Subcutaneous adipose tissue (tissue), 4 donors: ENCODE data around the gene FOXP2. TPM values are rescaled to one million over a fixed set of nuclear protein-coding genes. Genes with fewer than 3 reads are reported as not detected.

Experiments used
- CTCF ChIP-seq: fragments of 450-650 bp; IDR thresholded peaks from one replicate; pipeline ENCODE4 v1.5.1; 2016; ENCODE audit warnings: low read depth, mild to moderate bottlenecking, control low read depth, antibody characterized with exemption, moderate library complexity
- total RNA-seq, 4 donors: library from RNA; depleted of rRNA; stranded (reverse); fragments of >200 nt; gene quantifications; one replicate each; pipeline ENCODE4 v1.1.0, GENCODE V29; 2016

Gene FOXP2
- total RNA-seq, 4 donors from 2014 or later: 11.3 to 20.1 (median 16.1) TPM

- TF ChIP-seq CTCF: no peak
Observed at GRCh38 chr7:114392686-114393085, 21.9 kb upstream of the FOXP2 start.

GRCh38 chr7:114402876-114403635 lies 11.6 kb upstream of the FOXP2 start:
- no peak for TF ChIP-seq CTCF

- TF ChIP-seq CTCF: no peak
Observed at GRCh38 chr7:114405427-114405826, 9.2 kb upstream of the FOXP2 start.

GRCh38 chr7:114409750-114410149 lies 4.9 kb upstream of the FOXP2 start:
- no peak for TF ChIP-seq CTCF

- no peak for TF ChIP-seq CTCF
Observed at GRCh38 chr7:114412548-114412947, 2.1 kb upstream of the FOXP2 start.

GRCh38 chr7:114413761-114414155 lies 857 bp upstream of the FOXP2 start:
- TF ChIP-seq CTCF: no peak

GRCh38 chr7:114415064-114415989 lies 712 bp downstream of the FOXP2 start:
- no peak for TF ChIP-seq CTCF
